Endothelial cell (in vitro differentiated cells): ENCODE results near the gene TRAPPC3L. TPM values are rescaled to one million over a fixed set of nuclear protein-coding genes. Genes with fewer than 3 reads are reported as not detected.

Experiments used
- DNase-seq: peaks from one replicate; pipeline ENCODE4 v3.0.0; 2021; ENCODE audit warnings: low spot score
- H3K27ac Mint-ChIP-seq: one replicate; pipeline ENCODE4 v1.8.0; 2021; ENCODE audit warnings: mixed read lengths, inconsistent platforms; ENCODE audit not compliant: unreplicated experiment
- H3K27me3 Mint-ChIP-seq: one replicate; pipeline ENCODE4 v1.8.0; 2021; ENCODE audit warnings: mild to moderate bottlenecking, moderate library complexity, mixed read lengths, inconsistent platforms; ENCODE audit not compliant: unreplicated experiment
- H3K36me3 Mint-ChIP-seq: one replicate; pipeline ENCODE4 v1.8.0; 2021; ENCODE audit warnings: mild to moderate bottlenecking, low read depth, mixed read lengths, inconsistent platforms; ENCODE audit not compliant: unreplicated experiment
- H3K4me1 Mint-ChIP-seq: one replicate; pipeline ENCODE4 v1.8.0; 2021; ENCODE audit warnings: mild to moderate bottlenecking, mixed read lengths, inconsistent platforms; ENCODE audit not compliant: unreplicated experiment
- H3K4me3 Mint-ChIP-seq: one replicate; pipeline ENCODE4 v1.8.0; 2021; ENCODE audit warnings: mild to moderate bottlenecking, mixed read lengths, inconsistent platforms; ENCODE audit not compliant: unreplicated experiment
- H3K9me3 Mint-ChIP-seq: one replicate; pipeline ENCODE4 v1.8.0; 2021; ENCODE audit warnings: mixed read lengths, inconsistent platforms; ENCODE audit not compliant: unreplicated experiment
- CTCF ChIP-seq: fragments of 200-600 bp; sonication (generic); IDR thresholded peaks from one replicate; pipeline ENCODE4 v1.5.0; 2021; ENCODE audit warnings: antibody characterized with exemption; ENCODE audit not compliant: unreplicated experiment
- total RNA-seq: library from RNA; stranded (reverse); fragmentation: NEBNext Ultra II Directional; extraction: Animal tissue kit (Norgen Biotek cat#: 25700); gene quantifications from one replicate; pipeline ENCODE4 v1.2.1, GENCODE V29; 2021; ENCODE audit not compliant: unreplicated experiment

The TRAPPC3L gene
- total RNA-seq, 1 donor from 2014 or later: not detected

- H3K27me3 Mint-ChIP-seq: peaks cover 3% of the 10 kb centered on the region
- no peak overlapping the region for H3K27ac Mint-ChIP-seq
- H3K9me3 Mint-ChIP-seq: no peaks in the 10 kb centered on the region
- no peaks in the 10 kb centered on the region for H3K36me3 Mint-ChIP-seq
- no peak overlapping the region for H3K4me3 Mint-ChIP-seq
- TF ChIP-seq CTCF: no peak
- peaks cover 39% of the 10 kb centered on the region for H3K4me1 Mint-ChIP-seq
- no peak for DNase-seq
These were observed 15.0 kb downstream of the TRAPPC3L start for GRCh38 chr6:116530436-116530835.

- no peak overlapping the region for H3K4me3 Mint-ChIP-seq
- H3K9me3 Mint-ChIP-seq: no peaks in the 10 kb centered on the region
- H3K36me3 Mint-ChIP-seq: no peaks in the 10 kb centered on the region
- peaks cover 40% of the 10 kb centered on the region for H3K4me1 Mint-ChIP-seq
- H3K27me3 Mint-ChIP-seq: peaks cover 3% of the 10 kb centered on the region
- DNase-seq: no peak
- no peak for TF ChIP-seq CTCF
- H3K27ac Mint-ChIP-seq: no peak overlapping the region
These were observed 15.8 kb downstream of the TRAPPC3L start for GRCh38 chr6:116529466-116530290.

GRCh38 chr6:116528780-116529179, 16.7 kb downstream of the TRAPPC3L start:
- H3K9me3 Mint-ChIP-seq: no peaks in the 10 kb centered on the region
- TF ChIP-seq CTCF: no peak
- no peak for DNase-seq
- H3K4me1 Mint-ChIP-seq: peaks cover 36% of the 10 kb centered on the region
- no peak overlapping the region for H3K4me3 Mint-ChIP-seq
- no peaks in the 10 kb centered on the region for H3K36me3 Mint-ChIP-seq
- peak overlapping the region; percentile 39 for H3K27ac Mint-ChIP-seq
- peaks cover 1% of the 10 kb centered on the region for H3K27me3 Mint-ChIP-seq

GRCh38 chr6:116528133-116528532, 17.4 kb downstream of the TRAPPC3L start:
- Mint-ChIP-seq H3K4me1 (peaks cover 30% of the 10 kb centered on the region), H3K36me3 (no peaks in the 10 kb centered on the region), H3K4me3 (no peak overlapping the region), H3K27me3 (no peaks in the 10 kb centered on the region), H3K27ac (no peak overlapping the region), H3K9me3 (no peaks in the 10 kb centered on the region)
- no peak for DNase-seq
- no peak for TF ChIP-seq CTCF

- Mint-ChIP-seq H3K36me3 (no peaks in the 10 kb centered on the region), H3K27me3 (no peaks in the 10 kb centered on the region), H3K9me3 (no peaks in the 10 kb centered on the region), H3K27ac (no peak overlapping the region), H3K4me3 (no peak overlapping the region), H3K4me1 (peaks cover 20% of the 10 kb centered on the region)
- DNase-seq: no peak
- TF ChIP-seq CTCF: no peak
These were observed 21.2 kb downstream of the TRAPPC3L start for GRCh38 chr6:116524236-116524635.
